Esophagus muscularis mucosa (tissue), 4 donors: ENCODE measurements around the gene BEST2. TPM values are rescaled to one million over a fixed set of nuclear protein-coding genes. Genes with fewer than 3 reads are reported as not detected.

ENCODE experiments used
- DNase-seq: peaks from one replicate; pipeline ENCODE4 v3.0.0-alpha.2; 2017; ENCODE audit errors: extremely low spot score
- H3K27ac ChIP-seq, 4 donors: fragments of 200-600 bp; sonication (generic); replicated peaks in 1 of 4; 1 replicate in 3 of 4; 2 replicates in 1 of 4; pipeline ENCODE4 v1.5.1; 2016 to 2019; ENCODE audit warnings: mild to moderate bottlenecking in 1 of 4
- H3K27me3 ChIP-seq, 4 donors: fragments of 200-600 bp; sonication (generic); one replicate each; pipeline versions ENCODE4 v1.5.1 to v1.6.0; 2016 to 2019
- H3K36me3 ChIP-seq, 4 donors: fragments of 200-600 bp; sonication (generic); one replicate each; pipeline ENCODE4 v1.5.1; 2016 to 2019
- H3K4me1 ChIP-seq, 4 donors: fragments of 200-600 bp; sonication (generic); one replicate each; pipeline ENCODE4 v1.5.1; 2016 to 2019
- H3K4me3 ChIP-seq, 4 donors: fragments of 200-600 bp; sonication (generic); 1 replicate in 2 of 4; 2 replicates in 2 of 4; pipeline ENCODE4 v1.5.1; 2016 to 2019; ENCODE audit warnings: mild to moderate bottlenecking in 4 of 4, moderate library complexity in 1 of 4
- H3K9me3 ChIP-seq, 4 donors: fragments of 200-600 bp; sonication (generic); 1 replicate in 3 of 4; 2 replicates in 1 of 4; pipeline ENCODE4 v1.5.1; 2016 to 2019
- CTCF ChIP-seq, 3 experiments: fragments of 200-600 bp in 2 of 3; fragments of 450-650 bp in 1 of 3; sonication (generic) in 2 of 3; IDR thresholded peaks; one replicate each; pipeline ENCODE4 v1.5.1; 2017 to 2019; ENCODE audit warnings: antibody characterized with exemption in 3 of 3, mild to moderate bottlenecking in 2 of 3, moderate library complexity in 1 of 3
- EP300 ChIP-seq: sonication (generic); formaldehyde crosslinking; IDR thresholded peaks from one replicate; pipeline ENCODE4 v1.6.1; 2017; ENCODE audit warnings: antibody characterized with exemption
- POLR2A ChIP-seq: fragments of 450-650 bp; IDR thresholded peaks from one replicate; pipeline ENCODE4 v1.6.1; 2017; ENCODE audit warnings: antibody characterized with exemption, moderate library complexity, mild to moderate bottlenecking, low read depth
- POLR2AphosphoS5 ChIP-seq, 2 donors: sonication (generic); formaldehyde crosslinking; IDR thresholded peaks; one replicate each; pipeline ENCODE4 v1.6.1; 2017; ENCODE audit warnings: antibody characterized with exemption in 2 of 2
- WGBS: methylation state at CpG from one replicate; pipeline ENCODE4 v1.1.5; 2018; 5-methylcytosine and 5-hydroxymethylcytosine counted together
- intact Hi-C: fragments of 100-400 bp; cut with DNase I; formaldehyde crosslinking; loops from one replicate; pipeline ENCODE4 v1.15.1; 2023
- total RNA-seq, 4 donors: library from RNA; depleted of rRNA; stranded (reverse); fragments of >200 nt; gene quantifications; one replicate each; pipeline versions ENCODE4 v1.1.0 to v1.2.1, GENCODE V29; 2016

The BEST2 gene
- total RNA-seq, 4 donors from 2014 or later = not detected

GRCh38 chr19:12727745-12728433 is 23.7 kb upstream of the BEST2 start:
- 96% methylated on average over 8 of the region's 9 CpGs for WGBS
- no peaks in the 10 kb centered on the region for H3K27me3 ChIP-seq
- H3K4me3 ChIP-seq = no peak overlapping the region
- peaks cover 33 to 44% (median 38%) of the 10 kb centered on the region in 4 donors for H3K4me1 ChIP-seq
- intact Hi-C loops = no loop called here
- H3K27ac ChIP-seq = no peak overlapping the region
- H3K36me3 ChIP-seq = peaks cover 30 to 47% (median 41%) of the 10 kb centered on the region in 4 donors
- no peak for DNase-seq
- no peaks in the 10 kb centered on the region for H3K9me3 ChIP-seq
- TF ChIP-seq POLR2AphosphoS5 (IDR thresholded peaks at IDR 0.05) (no peak), CTCF (IDR thresholded peaks at IDR 0.05) (no peak), EP300 (no peak), POLR2A (no peak)

- Histone ChIP-seq H3K9me3 (no peaks in the 10 kb centered on the region), H3K27ac (no peak overlapping the region), H3K36me3 (peaks cover 30 to 47% (median 41%) of the 10 kb centered on the region in 4 donors), H3K27me3 (no peaks in the 10 kb centered on the region), H3K4me1 (peaks cover 24 to 41% (median 35%) of the 10 kb centered on the region in 4 donors), H3K4me3 (no peak overlapping the region)
- no peak for DNase-seq
- intact Hi-C loops = no loop called here
- no peak for TF ChIP-seq EP300
- TF ChIP-seq POLR2A = no peak
- TF ChIP-seq CTCF (IDR thresholded peaks at IDR 0.05) = no peak
- TF ChIP-seq POLR2AphosphoS5 (IDR thresholded peaks at IDR 0.05) = no peak
- WGBS = 83% methylated on average over 3 of the region's 3 CpGs
Measured at GRCh38 chr19:12730064-12730463, 21.5 kb upstream of the BEST2 start.

- Histone ChIP-seq H3K27me3 (no peaks in the 10 kb centered on the region), H3K4me1 (peaks cover 27 to 48% (median 41%) of the 10 kb centered on the region in 4 donors), H3K27ac (no peak overlapping the region), H3K4me3 (no peak overlapping the region), H3K9me3 (no peaks in the 10 kb centered on the region), H3K36me3 (peaks cover 30 to 47% (median 41%) of the 10 kb centered on the region in 4 donors)
- intact Hi-C loops = no loop called here
- no peak for DNase-seq
- TF ChIP-seq EP300 (no peak), CTCF (IDR thresholded peaks at IDR 0.05) (no peak), POLR2AphosphoS5 (IDR thresholded peaks at IDR 0.05) (no peak), POLR2A (no peak)
- WGBS = 90% methylated on average over 22 of the region's 24 CpGs
Measured at GRCh38 chr19:12731337-12731736, 20.3 kb upstream of the BEST2 start.

- no peaks in the 10 kb centered on the region for H3K27me3 ChIP-seq
- H3K4me1 ChIP-seq = peaks cover 40 to 62% (median 55%) of the 10 kb centered on the region in 4 donors
- DNase-seq = no peak
- WGBS = 3% methylated on average over 12 of the region's 15 CpGs
- H3K9me3 ChIP-seq = no peaks in the 10 kb centered on the region
- TF ChIP-seq POLR2AphosphoS5 (IDR thresholded peaks at IDR 0.05) = no peak
- TF ChIP-seq EP300 = no peak
- TF ChIP-seq POLR2A = no peak
- peak in 1 of 3 experiments; percentile 7 for TF ChIP-seq CTCF (IDR thresholded peaks at IDR 0.05)
- H3K27ac ChIP-seq = peak overlapping the region; percentile 89 to 95 (median 92)
- intact Hi-C loops = no loop called here
- H3K4me3 ChIP-seq = peak overlapping the region; percentile 76 to 91 (median 90)
- peaks cover 25 to 38% (median 35%) of the 10 kb centered on the region in 4 donors for H3K36me3 ChIP-seq
Measured at GRCh38 chr19:12733369-12734214, 18.0 kb upstream of the BEST2 start.
